Measurements from ENCODE around the gene IGFBP4. TPM values are rescaled to one million over a fixed set of nuclear protein-coding genes. Genes with fewer than 3 reads are reported as not detected.
A peak's percentile ranks its signal among the peaks of the same experiment; 100 is the strongest.

IGFBP4 gene
- total RNA-seq, 3 donors from 2014 or later (not counting 1 experiment from before 2014, with no cell fraction given) = 2.1 to 8.1 (median 2.8) TPM

DNA sequence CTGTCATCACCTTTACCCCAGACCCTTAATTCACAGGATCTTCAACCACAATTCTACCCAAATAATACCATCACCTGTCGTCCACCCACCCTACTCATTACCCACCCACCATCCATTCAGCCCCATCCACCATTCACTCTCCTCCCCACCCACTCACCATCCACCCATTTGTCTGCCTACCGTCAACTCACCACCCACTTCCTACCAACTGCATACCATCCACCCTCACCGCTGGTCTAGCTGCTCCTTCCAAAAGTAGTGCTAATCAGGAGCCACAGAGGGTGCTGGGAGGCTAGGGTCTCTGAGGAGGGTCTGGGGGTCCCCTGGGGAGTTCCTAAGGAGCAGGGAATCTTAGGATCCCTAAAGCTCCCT, 12.0 kb upstream of the IGFBP4 start:
- Histone ChIP-seq H3K27me3 (ENCODE audit: control insufficient read depth, insufficient read depth, low read length) (no peaks in the 10 kb centered on the region), H3K4me1 (ENCODE audit: control insufficient read depth, insufficient read depth, low read length) (peaks cover 11% of the 10 kb centered on the region), H3K27ac (ENCODE audit: low read length) (no peak overlapping the region), H3K36me3 (ENCODE audit: control insufficient read depth, insufficient read depth, low read length) (no peaks in the 10 kb centered on the region), H3K9me3 (ENCODE audit: control insufficient read depth, insufficient read depth, low read length) (no peaks in the 10 kb centered on the region), H3K4me3 (ENCODE audit: low read length) (no peak overlapping the region)
- Mint-ChIP-seq H3K9me3 (no peaks in the 10 kb centered on the region), H3K27me3 (ENCODE audit: low read depth in 2 of 2) (peaks cover 0 to 12% of the 10 kb centered on the region in 2 donors), H3K4me3 (no peak overlapping the region), H3K4me1 (peaks cover 7% of the 10 kb centered on the region in 2 donors), H3K27ac (no peak overlapping the region), H3K36me3 (no peaks in the 10 kb centered on the region)
- 70% methylated on average over 2 of the region's 3 CpGs for WGBS (ENCODE audit: insufficient coverage)
- TF ChIP-seq CTCF (IDR thresholded peaks at IDR 0.05) = no peak
- ATAC-seq = no peak
- intact Hi-C loops (cut with micrococcal nuclease) = no loop called here
- no peak for DNase-seq

DNA sequence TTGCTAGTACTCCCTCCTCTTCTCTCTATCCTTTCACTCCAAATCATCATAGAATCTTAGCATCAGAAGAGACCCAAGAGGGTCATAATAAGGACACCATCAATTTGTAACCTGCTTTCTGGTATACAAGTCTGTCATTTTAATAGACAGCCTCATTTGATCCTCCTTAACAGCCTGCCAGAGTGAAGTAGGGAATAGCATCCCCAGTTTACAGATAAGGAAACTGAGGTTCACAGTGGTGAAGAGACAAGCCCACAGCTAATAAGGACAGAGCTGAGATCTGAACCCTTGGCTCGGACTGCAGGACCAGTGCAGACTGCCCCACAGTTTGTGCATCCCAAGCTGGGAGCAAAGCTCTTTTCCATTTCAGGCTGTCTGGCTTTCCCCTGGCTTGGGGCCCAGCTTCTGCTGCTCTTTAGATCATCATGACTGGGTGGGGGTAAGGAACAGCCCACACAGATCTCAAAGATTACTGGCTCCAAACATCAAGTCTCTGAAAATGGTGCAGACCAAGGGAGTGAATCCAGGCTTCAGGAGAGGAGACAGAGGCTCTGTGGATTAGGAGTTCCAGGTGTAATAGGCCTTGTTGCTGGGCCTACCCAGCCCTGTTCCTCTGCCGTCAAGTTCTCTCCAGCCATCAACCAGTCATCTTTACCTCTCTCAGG, 10.3 kb upstream of the IGFBP4 start:
- Mint-ChIP-seq H3K9me3 (no peaks in the 10 kb centered on the region), H3K36me3 (no peaks in the 10 kb centered on the region), H3K4me1 (no peaks in the 10 kb centered on the region), H3K27me3 (ENCODE audit: low read depth in 2 of 2) (peaks cover 0 to 12% of the 10 kb centered on the region in 2 donors), H3K4me3 (no peak overlapping the region), H3K27ac (no peak overlapping the region)
- Histone ChIP-seq H3K9me3 (ENCODE audit: control insufficient read depth, insufficient read depth, low read length) (no peaks in the 10 kb centered on the region), H3K4me1 (ENCODE audit: control insufficient read depth, insufficient read depth, low read length) (peaks cover 6% of the 10 kb centered on the region), H3K27me3 (ENCODE audit: control insufficient read depth, insufficient read depth, low read length) (no peaks in the 10 kb centered on the region), H3K27ac (ENCODE audit: low read length) (no peak overlapping the region), H3K36me3 (ENCODE audit: control insufficient read depth, insufficient read depth, low read length) (no peaks in the 10 kb centered on the region), H3K4me3 (ENCODE audit: low read length) (no peak overlapping the region)
- 48% methylated on average over 2 of the region's 2 CpGs for WGBS (ENCODE audit: insufficient coverage)
- DNase-seq (no peak), ATAC-seq (no peak)
- no peak for TF ChIP-seq CTCF (IDR thresholded peaks at IDR 0.05)
- intact Hi-C loops (cut with micrococcal nuclease) = no loop called here

DNA sequence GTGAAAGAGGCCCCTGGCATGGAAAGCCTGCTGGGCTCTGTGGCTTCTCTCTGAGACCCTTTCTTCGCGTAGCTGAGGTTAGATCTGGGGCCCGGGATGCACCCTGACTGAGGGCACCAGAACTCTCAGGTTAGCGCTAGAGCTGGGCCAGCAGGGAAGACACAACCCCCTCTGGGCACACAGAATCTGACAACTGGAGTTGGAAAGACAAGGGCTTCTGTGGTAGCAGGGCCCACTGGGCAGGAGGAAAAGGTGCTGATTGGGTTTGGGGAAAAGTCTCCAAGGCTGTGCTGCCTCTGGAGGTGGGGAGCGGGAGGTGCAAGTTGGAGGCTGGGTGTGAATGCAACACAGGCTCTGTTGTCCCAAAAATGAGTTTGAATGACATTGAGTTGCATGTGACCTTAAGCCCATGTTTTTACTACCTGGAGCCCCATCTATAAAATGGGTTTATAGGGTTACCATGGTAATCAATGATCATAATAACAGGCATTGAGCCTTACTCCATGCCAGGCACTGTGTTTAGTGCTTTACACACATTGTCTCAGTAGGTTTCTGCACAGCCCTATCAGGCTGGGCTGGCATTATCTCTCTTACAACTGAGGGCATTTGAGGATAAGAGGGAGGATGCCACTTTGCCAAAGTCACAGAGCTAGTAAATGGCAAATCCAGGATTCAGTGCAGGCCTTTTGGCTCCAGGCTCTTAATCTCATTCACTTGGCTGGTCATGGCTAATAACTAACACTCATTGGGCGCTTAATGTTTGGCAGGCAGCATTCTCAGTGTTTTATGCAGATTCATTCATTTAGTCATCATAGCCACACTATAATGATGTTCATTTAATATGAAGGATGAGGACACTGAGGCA, 9.5 kb upstream of the IGFBP4 start:
- no peaks in the 10 kb centered on the region for H3K9me3 Mint-ChIP-seq
- no peak overlapping the region for H3K4me3 Mint-ChIP-seq
- no peaks in the 10 kb centered on the region for H3K36me3 ChIP-seq (ENCODE audit: control insufficient read depth, insufficient read depth, low read length)
- peaks cover 0 to 12% of the 10 kb centered on the region in 2 donors for H3K27me3 Mint-ChIP-seq (ENCODE audit: low read depth in 2 of 2)
- WGBS (ENCODE audit: insufficient coverage) = 89% methylated on average over 6 of the region's 6 CpGs
- H3K27me3 ChIP-seq (ENCODE audit: control insufficient read depth, insufficient read depth, low read length) = no peaks in the 10 kb centered on the region
- no peak for ATAC-seq
- intact Hi-C loops (cut with micrococcal nuclease) = no loop called here
- no peaks in the 10 kb centered on the region for H3K4me1 Mint-ChIP-seq
- H3K4me3 ChIP-seq (ENCODE audit: low read length) = no peak overlapping the region
- no peaks in the 10 kb centered on the region for H3K9me3 ChIP-seq (ENCODE audit: control insufficient read depth, insufficient read depth, low read length)
- TF ChIP-seq CTCF (IDR thresholded peaks at IDR 0.05) = no peak
- no peaks in the 10 kb centered on the region for H3K36me3 Mint-ChIP-seq
- peak in 1 of 2 donors; percentile 45 for DNase-seq
- H3K27ac Mint-ChIP-seq = no peak overlapping the region
- no peak overlapping the region for H3K27ac ChIP-seq (ENCODE audit: low read length)
- peaks cover 6% of the 10 kb centered on the region for H3K4me1 ChIP-seq (ENCODE audit: control insufficient read depth, insufficient read depth, low read length)
